MM.1S (cell line): ENCODE measurements around the gene SLC35E2B.
"Not testable (repeated sequence)": the region's sequence is repeated elsewhere in the genome, so short reads cannot be mapped to it uniquely, and the experiment has no call there.

Experiments used
- DNase-seq: peaks from one replicate; pipeline ENCODE4 v3.0.0-alpha.2; 2015
- H2AFZ ChIP-seq: fragments of 300-600 bp; sonication (generic); 2 replicates; pipeline ENCODE4 v1.6.0; 2016; ENCODE audit warnings: antibody characterized with exemption, low read length
- H3F3A ChIP-seq: fragments of 300-600 bp; sonication (generic); 2 replicates; pipeline ENCODE4 v1.6.1; 2016; ENCODE audit warnings: mild to moderate bottlenecking, antibody characterized with exemption, low read length, moderate library complexity, mixed read lengths; ENCODE audit not compliant: insufficient read depth
- H3K27ac ChIP-seq: fragments of 300-600 bp; sonication (generic); 2 replicates; pipeline ENCODE4 v1.5.1; 2016; ENCODE audit warnings: mild to moderate bottlenecking, low read length
- H3K27me3 ChIP-seq: fragments of 300-600 bp; sonication (generic); replicated peaks from 2 replicates; pipeline ENCODE4 v1.6.0; 2016; ENCODE audit warnings: low read length; ENCODE audit not compliant: insufficient read depth
- H3K36me3 ChIP-seq: fragments of 300-600 bp; sonication (generic); replicated peaks from 2 replicates; pipeline ENCODE4 v1.6.1; 2016; ENCODE audit warnings: mild to moderate bottlenecking, low read length, mixed read lengths; ENCODE audit not compliant: insufficient read depth
- H3K4me1 ChIP-seq: fragments of 300-600 bp; sonication (generic); 2 replicates; pipeline ENCODE4 v1.6.1; 2016; ENCODE audit warnings: low read length, mixed read lengths
- H3K4me2 ChIP-seq: fragments of 300-600 bp; sonication (generic); 2 replicates; pipeline ENCODE4 v1.6.0; 2016; ENCODE audit warnings: low read depth, low read length
- H3K4me3 ChIP-seq: fragments of 300-600 bp; sonication (generic); 2 replicates; pipeline ENCODE4 v1.5.1; 2016; ENCODE audit warnings: low read length, mixed read lengths
- H3K79me2 ChIP-seq: fragments of 300-600 bp; sonication (generic); 2 replicates; pipeline ENCODE4 v1.6.1; 2016; ENCODE audit warnings: mixed run types, low read length, mixed read lengths
- H3K9ac ChIP-seq: fragments of 300-600 bp; sonication (generic); 2 replicates; pipeline ENCODE4 v1.6.1; 2016; ENCODE audit warnings: low read length, mixed read lengths
- H3K9me2 ChIP-seq: fragments of 300-600 bp; sonication (generic); replicated peaks from 2 replicates; pipeline ENCODE4 v1.6.1; 2016; ENCODE audit warnings: mild to moderate bottlenecking, low read length, mixed read lengths; ENCODE audit not compliant: insufficient read depth
- H3K9me3 ChIP-seq: fragments of 300-600 bp; sonication (generic); replicated peaks from 2 replicates; pipeline ENCODE4 v1.6.1; 2016; ENCODE audit warnings: mild to moderate bottlenecking, low read length, mixed read lengths; ENCODE audit not compliant: insufficient read depth
- H4K20me1 ChIP-seq: fragments of 300-600 bp; sonication (generic); 2 replicates; pipeline ENCODE4 v1.6.1; 2016; ENCODE audit warnings: mild to moderate bottlenecking, low read length, moderate library complexity, mixed read lengths; ENCODE audit not compliant: insufficient read depth
- EZH2 ChIP-seq: fragments of 300-600 bp; sonication (generic); optimal IDR thresholded peaks from 2 replicates; pipeline ENCODE3; 2017; ENCODE audit warnings: low read depth, mild to moderate bottlenecking, antibody characterized with exemption, low read length, mixed read lengths
- EZH2phosphoT487 ChIP-seq: fragments of 300-600 bp; sonication (generic); IDR thresholded peaks from 2 replicates; pipeline ENCODE4 v1.6.1; 2018; ENCODE audit warnings: antibody characterized with exemption, low read length
- TF ChIP-seq, protein P1 (sequence below): fragments of 300-600 bp; sonication (generic); IDR thresholded peaks from 2 replicates; pipeline ENCODE4 v1.5.1; 2016; ENCODE audit warnings: antibody characterized with exemption, low read length, mixed read lengths

SLC35E2B gene

DNA sequence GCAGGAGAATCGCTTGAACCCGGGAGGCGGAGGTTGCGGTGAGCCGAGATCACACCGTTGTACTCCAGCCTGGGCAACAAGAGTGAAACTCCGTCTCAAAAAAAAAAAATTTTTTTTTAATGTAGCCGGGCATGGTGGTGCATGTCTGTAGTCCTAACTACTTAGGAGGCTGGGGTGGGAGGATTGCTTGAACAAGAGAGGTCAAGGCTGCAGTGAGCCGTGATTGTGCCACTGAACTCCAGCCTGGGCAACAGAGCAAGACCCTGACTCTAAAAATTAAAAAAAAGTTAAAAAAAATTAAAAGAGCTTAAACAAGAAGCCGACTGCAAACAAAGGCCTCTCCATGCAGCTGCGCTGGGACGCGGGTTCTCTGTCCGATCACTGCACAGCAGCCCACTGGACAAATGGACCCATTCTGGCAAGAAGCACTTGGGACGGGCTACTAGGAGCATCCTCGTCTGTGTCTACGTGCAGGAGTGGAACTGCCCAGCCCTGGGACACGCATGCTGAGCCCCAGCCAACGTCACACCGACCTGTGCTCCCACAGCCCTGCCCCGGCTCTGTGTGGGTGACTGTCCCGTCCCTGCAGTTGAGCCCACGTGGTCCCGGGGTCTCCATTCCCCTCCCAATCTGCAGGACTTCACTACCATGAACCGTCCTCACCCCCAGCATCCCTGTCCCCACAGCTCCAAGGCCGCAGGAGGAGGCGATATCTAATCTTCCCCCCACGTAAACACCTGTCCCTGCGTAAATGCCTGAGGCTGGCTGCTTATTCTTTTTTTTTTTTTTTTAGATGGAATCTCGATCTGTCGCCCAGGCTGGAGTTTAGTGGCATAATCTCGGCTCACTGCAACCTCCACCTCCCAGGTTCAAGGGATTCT is 12.3 kb downstream of the SLC35E2B start:
- no peak for DNase-seq
- Histone ChIP-seq H3K4me3 (no peak overlapping the region), H3K4me1 (peaks cover 20% of the 10 kb centered on the region), H3K9me3 (no peaks in the 10 kb centered on the region), H4K20me1 (no peaks in the 10 kb centered on the region), H3K36me3 (no peaks in the 10 kb centered on the region), H3K27ac (no peak overlapping the region), H3F3A (peaks cover 17% of the 10 kb centered on the region), H3K27me3 (no peaks in the 10 kb centered on the region), H3K9ac (no peak overlapping the region), H3K4me2 (no peak overlapping the region), H3K9me2 (no peaks in the 10 kb centered on the region), H3K79me2 (peaks cover 49% of the 10 kb centered on the region), H2AFZ (no peak overlapping the region)
- TF ChIP-seq EZH2 (no peak), EZH2phosphoT487 (no peak)
- TF ChIP-seq, protein P1, sequence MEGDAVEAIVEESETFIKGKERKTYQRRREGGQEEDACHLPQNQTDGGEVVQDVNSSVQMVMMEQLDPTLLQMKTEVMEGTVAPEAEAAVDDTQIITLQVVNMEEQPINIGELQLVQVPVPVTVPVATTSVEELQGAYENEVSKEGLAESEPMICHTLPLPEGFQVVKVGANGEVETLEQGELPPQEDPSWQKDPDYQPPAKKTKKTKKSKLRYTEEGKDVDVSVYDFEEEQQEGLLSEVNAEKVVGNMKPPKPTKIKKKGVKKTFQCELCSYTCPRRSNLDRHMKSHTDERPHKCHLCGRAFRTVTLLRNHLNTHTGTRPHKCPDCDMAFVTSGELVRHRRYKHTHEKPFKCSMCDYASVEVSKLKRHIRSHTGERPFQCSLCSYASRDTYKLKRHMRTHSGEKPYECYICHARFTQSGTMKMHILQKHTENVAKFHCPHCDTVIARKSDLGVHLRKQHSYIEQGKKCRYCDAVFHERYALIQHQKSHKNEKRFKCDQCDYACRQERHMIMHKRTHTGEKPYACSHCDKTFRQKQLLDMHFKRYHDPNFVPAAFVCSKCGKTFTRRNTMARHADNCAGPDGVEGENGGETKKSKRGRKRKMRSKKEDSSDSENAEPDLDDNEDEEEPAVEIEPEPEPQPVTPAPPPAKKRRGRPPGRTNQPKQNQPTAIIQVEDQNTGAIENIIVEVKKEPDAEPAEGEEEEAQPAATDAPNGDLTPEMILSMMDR = no peak

DNA sequence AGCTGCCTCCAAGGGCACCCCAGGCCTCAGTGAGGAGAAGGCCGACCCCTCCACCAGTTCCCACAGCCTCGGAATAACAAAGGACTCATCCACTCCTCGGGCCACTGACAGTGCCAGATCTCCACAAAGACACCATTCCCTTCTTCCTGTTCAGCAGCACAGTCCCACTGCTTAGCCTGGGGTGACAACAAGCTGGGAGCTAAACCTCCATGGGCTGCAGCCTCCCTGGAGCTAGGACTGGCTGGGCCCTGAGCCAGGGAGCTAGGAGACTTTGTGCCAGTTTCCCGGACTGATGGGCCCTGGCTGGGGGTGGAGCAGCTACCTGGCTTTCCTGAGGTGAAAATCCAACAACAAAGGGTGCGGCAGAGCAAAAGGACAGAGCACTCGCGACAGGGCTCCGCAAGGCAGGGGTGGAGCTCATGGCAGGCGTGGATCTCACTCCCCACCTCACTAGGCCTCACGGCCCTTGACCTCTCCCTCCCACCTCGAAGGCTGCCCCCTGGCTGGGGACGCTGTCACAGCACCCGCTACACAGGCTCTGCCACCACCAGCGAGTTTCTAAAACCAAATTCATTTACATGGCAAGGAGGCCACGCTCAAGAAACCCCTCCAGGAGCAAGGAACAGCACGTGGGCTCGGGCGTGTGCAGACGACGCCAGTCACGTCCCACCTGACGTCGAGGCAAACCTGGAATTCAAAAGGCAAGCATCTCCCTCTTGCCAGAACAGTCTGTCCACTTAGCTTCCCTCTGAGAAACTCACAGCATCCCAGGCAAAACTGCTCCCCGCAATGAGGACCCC is 13.8 kb downstream of the SLC35E2B start:
- peak overlapping the region; percentile 65 for H3K4me3 ChIP-seq
- H3K27me3 ChIP-seq = no peaks in the 10 kb centered on the region
- peaks cover 20% of the 10 kb centered on the region for H3K4me1 ChIP-seq
- TF ChIP-seq EZH2 (no peak), EZH2phosphoT487 (no peak)
- TF ChIP-seq, protein P1 = peak; percentile 88
- H3K27ac ChIP-seq = peak overlapping the region; percentile 94
- peak overlapping the region; percentile 99 for H3K4me2 ChIP-seq
- no peaks in the 10 kb centered on the region for H3K9me2 ChIP-seq
- H3K9me3 ChIP-seq = no peaks in the 10 kb centered on the region
- H3K9ac ChIP-seq = peak overlapping the region; percentile 74
- H3K79me2 ChIP-seq = peaks cover 40% of the 10 kb centered on the region
- no peaks in the 10 kb centered on the region for H4K20me1 ChIP-seq
- H3F3A ChIP-seq = peaks cover 17% of the 10 kb centered on the region
- DNase-seq = peak; percentile 86
- no peaks in the 10 kb centered on the region for H3K36me3 ChIP-seq
- H2AFZ ChIP-seq = peak overlapping the region; percentile 47; the same call in 1 of the 2 replicates

DNA sequence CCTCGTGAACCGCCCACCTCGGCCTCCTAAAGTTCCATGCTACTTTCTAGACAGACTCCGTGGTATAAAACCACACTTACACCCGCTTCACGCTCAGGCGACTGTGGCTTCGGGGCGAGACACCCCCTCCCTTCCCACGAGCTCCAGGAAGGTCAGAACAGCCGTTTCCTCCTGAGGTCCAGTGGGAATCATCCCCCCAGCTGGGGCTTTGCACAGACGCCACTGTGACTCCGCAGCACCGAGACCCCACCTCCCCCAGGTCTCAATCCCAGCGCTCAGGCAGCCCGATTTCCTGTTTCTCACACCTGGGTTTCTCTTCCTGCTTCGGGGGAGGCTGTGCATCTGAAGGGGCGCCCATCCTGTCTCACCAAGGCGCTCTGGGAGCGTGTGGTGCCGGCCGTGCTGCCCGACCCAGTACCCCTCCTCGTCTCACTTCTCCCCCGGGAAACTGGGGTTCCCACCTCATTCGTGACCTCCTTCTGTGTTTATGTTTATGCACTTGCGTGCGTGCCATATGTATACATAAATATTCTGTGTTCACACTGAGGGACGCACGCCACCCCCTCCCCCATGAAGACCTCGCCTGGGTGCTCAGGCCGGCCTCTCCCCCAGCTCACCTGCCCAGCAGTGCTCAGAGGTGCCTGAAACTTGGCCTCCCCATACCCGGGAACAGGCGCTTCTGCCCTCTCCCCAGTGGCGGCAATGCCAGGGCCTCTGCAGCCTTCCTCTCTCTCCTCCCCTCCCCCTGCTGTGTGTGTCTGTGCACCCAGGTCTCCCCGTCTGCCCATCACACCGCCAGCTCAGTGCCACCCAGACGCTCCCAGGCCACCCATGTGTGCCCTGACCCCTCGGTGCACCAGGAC is 14.6 kb downstream of the SLC35E2B start:
- peak; percentile 54 for DNase-seq
- H3K79me2 ChIP-seq = peaks cover 31% of the 10 kb centered on the region
- H3K9me3 ChIP-seq = no peaks in the 10 kb centered on the region
- no peaks in the 10 kb centered on the region for H3K36me3 ChIP-seq
- H3K4me1 ChIP-seq = peaks cover 20% of the 10 kb centered on the region
- H3K9me2 ChIP-seq = no peaks in the 10 kb centered on the region
- H3K4me3 ChIP-seq = peak overlapping the region; percentile 65
- no peak for TF ChIP-seq EZH2
- H3K27me3 ChIP-seq = no peaks in the 10 kb centered on the region
- H3K4me2 ChIP-seq = peak overlapping the region; percentile 99
- H3F3A ChIP-seq = peaks cover 17% of the 10 kb centered on the region
- peak overlapping the region; percentile 47 for H2AFZ ChIP-seq
- peak overlapping the region; percentile 94 for H3K27ac ChIP-seq
- H4K20me1 ChIP-seq = no peaks in the 10 kb centered on the region
- peak overlapping the region; percentile 74 for H3K9ac ChIP-seq

DNA sequence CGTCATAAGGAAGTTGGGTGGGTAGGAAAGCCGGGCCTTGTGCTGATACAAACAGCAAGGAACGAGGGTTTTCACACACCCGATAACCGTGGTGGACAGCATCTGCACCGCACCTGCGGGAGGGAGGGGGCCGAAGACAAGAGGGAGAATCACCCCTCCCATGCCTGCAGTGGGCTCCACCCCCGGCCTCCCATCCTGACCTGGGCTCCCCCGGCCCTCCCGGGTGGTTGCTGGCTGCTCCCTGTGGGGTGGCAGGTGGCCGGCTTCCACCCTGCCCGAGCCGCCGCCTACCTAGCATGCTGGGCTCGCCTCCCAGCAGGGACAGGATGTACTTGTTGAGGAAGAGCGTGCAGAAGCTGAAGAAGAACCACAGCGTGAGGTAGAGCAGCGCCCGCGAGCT is 16.5 kb downstream of the SLC35E2B start:
- Histone ChIP-seq H3K4me1 (peaks cover 20% of the 10 kb centered on the region), H3F3A (peaks cover 17% of the 10 kb centered on the region), H3K79me2 (peaks cover 29% of the 10 kb centered on the region), H3K27ac (peak overlapping the region; percentile 42; the same call in 1 of the 2 replicates)
- H3K9me2 ChIP-seq, H3K27me3 ChIP-seq, H3K9me3 ChIP-seq, H2AFZ ChIP-seq, H3K4me3 ChIP-seq, H3K9ac ChIP-seq, H3K4me2 ChIP-seq, H3K36me3 ChIP-seq, H4K20me1 ChIP-seq: not testable (repeated sequence)
- peak; percentile 25 for DNase-seq

DNA sequence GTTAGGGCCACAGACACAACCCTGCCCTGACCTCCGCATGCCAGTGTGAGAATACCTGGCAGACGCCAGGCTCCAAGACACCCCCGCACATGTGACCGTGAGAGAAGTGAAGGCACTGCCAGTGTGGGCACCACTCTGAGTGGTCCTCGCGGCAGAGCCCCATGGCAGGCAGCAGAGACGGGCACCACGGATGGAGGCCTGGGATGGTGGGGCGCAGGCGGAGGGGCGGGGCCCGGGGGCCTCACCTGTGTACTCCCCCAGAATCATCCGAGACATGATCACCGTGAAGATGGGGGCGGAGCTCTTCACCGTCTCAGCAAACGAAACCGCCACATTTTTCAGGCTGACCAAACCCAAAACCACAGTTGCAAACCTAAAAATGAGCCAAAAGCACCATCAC is 17.4 kb downstream of the SLC35E2B start:
- H2AFZ ChIP-seq, H3K9me2 ChIP-seq, H3K27ac ChIP-seq, H3K36me3 ChIP-seq, H3K27me3 ChIP-seq, H4K20me1 ChIP-seq, DNase-seq, H3K4me3 ChIP-seq, H3K9me3 ChIP-seq, H3K9ac ChIP-seq: not testable (repeated sequence)
- Histone ChIP-seq H3F3A (peaks cover 17% of the 10 kb centered on the region), H3K79me2 (peaks cover 21% of the 10 kb centered on the region), H3K4me1 (peaks cover 20% of the 10 kb centered on the region), H3K4me2 (peak overlapping the region; percentile 21; the same call in 1 of the 2 replicates)
